ENCODE results near the gene SPATA20.

Gene SPATA20

GRCh38 chr17:50541402-50541715, 5.6 kb upstream of the SPATA20 start:
- no peak for DNase-seq

- DNase-seq, result peak; percentile 88
These were observed 5.0 kb upstream of the SPATA20 start for GRCh38 chr17:50541716-50542688.

GRCh38 chr17:50542795-50543774, 3.9 kb upstream of the SPATA20 start:
- DNase-seq, result no peak

- no peak for DNase-seq
These were observed 2.5 kb upstream of the SPATA20 start for GRCh38 chr17:50544516-50544915.

- DNase-seq, result no peak
These were observed 1.7 kb upstream of the SPATA20 start for GRCh38 chr17:50545311-50545710.

- no peak for DNase-seq
These were observed 306 bp upstream of the SPATA20 start for GRCh38 chr17:50546701-50547034.

GRCh38 chr17:50547736-50548083, 736 bp downstream of the SPATA20 start:
- DNase-seq, result no peak

- no peak for DNase-seq
These were observed 1.9 kb downstream of the SPATA20 start for GRCh38 chr17:50548831-50549230.

GRCh38 chr17:50549256-50549941, 2.4 kb downstream of the SPATA20 start:
- no peak for DNase-seq

- DNase-seq, result no peak
These were observed 3.0 kb downstream of the SPATA20 start for GRCh38 chr17:50549969-50550368.

GRCh38 chr17:50550661-50551432, 3.9 kb downstream of the SPATA20 start:
- DNase-seq, result no peak

GRCh38 chr17:50551433-50551815, 4.5 kb downstream of the SPATA20 start:
- no peak for DNase-seq

GRCh38 chr17:50551884-50552283, 4.9 kb downstream of the SPATA20 start:
- DNase-seq, result no peak

GRCh38 chr17:50554201-50554600, 7.2 kb downstream of the SPATA20 start:
- DNase-seq, result no peak

- DNase-seq, result no peak
These were observed 9.8 kb downstream of the SPATA20 start for GRCh38 chr17:50556803-50557202.

- DNase-seq, result no peak
These were observed 10.7 kb downstream of the SPATA20 start for GRCh38 chr17:50557630-50558029.

GRCh38 chr17:50558091-50558490, 11.1 kb downstream of the SPATA20 start:
- DNase-seq, result no peak

GRCh38 chr17:50558581-50558940, 11.6 kb downstream of the SPATA20 start:
- no peak for DNase-seq

GRCh38 chr17:50558941-50559614, 12.1 kb downstream of the SPATA20 start:
- DNase-seq, result no peak

- DNase-seq, result peak; percentile 28
These were observed 12.8 kb downstream of the SPATA20 start for GRCh38 chr17:50559674-50560184.

- DNase-seq, result peak; percentile 89
These were observed 13.3 kb downstream of the SPATA20 start, which contains the start of gene CACNA1G for GRCh38 chr17:50560185-50560824. CACNA1G (plus strand) TSS chr17:50560715; CDS start chr17:50561460, 745 bp downstream.
